ENCODE measurements around the gene FREY1. TPM values are rescaled to one million over a fixed set of nuclear protein-coding genes. Genes with fewer than 3 reads are reported as not detected.

FREY1 gene
- total and polyA plus RNA-seq, 2 donors (not counting 1 experiment from before 2014, with no cell fraction given) = 0.82 to 6.6 TPM

- TF ChIP-seq CTCF (IDR thresholded peaks at IDR 0.05) (no peak), EZH2 (IDR thresholded peaks at IDR 0.05; ENCODE audit: borderline replicate concordance, insufficient read depth, low read depth, low read length, poor library complexity, severe bottlenecking) (no peak)
- Histone ChIP-seq H3K36me3 (replicated peaks in 1 of 2; ENCODE audit: control extremely low read depth in 1 of 2, control insufficient read depth in 1 of 2, extremely low read depth in 1 of 2, insufficient read depth in 2 of 2, low read length in 1 of 2) (peaks cover 0 to 75% of the 10 kb centered on the region in 2 experiments), H2AFZ (ENCODE audit: insufficient read depth, low read depth, low read length, poor library complexity, severe bottlenecking) (no peak overlapping the region), H3K9me3 (ENCODE audit: control extremely low read depth in 1 of 3, control insufficient read depth in 2 of 3, insufficient read depth in 1 of 3, low read length in 2 of 3) (no peaks in the 10 kb centered on the region), H3K9ac (ENCODE audit: low read length) (no peak overlapping the region), H3K27me3 (replicated peaks in 1 of 4; ENCODE audit: control extremely low read depth in 1 of 4, control insufficient read depth in 3 of 4, insufficient read depth in 4 of 4, low read length in 3 of 4) (no peaks in the 10 kb centered on the region), H3K4me2 (replicated peaks; ENCODE audit: low read depth, low read length, poor library complexity, severe bottlenecking) (no peak overlapping the region), H4K20me1 (ENCODE audit: control insufficient read depth, insufficient read depth, low read length, poor library complexity, severe bottlenecking) (no peaks in the 10 kb centered on the region), H3K79me2 (ENCODE audit: control insufficient read depth, insufficient read depth, low read length) (no peaks in the 10 kb centered on the region), H3K4me3 (ENCODE audit: control extremely low read depth in 1 of 5, extremely low read depth in 1 of 5, insufficient read depth in 1 of 5, low read depth in 2 of 5, low read length in 4 of 5) (no peak overlapping the region), H3K27ac (ENCODE audit: low read length in 2 of 2) (no peak overlapping the region), H3K4me1 (ENCODE audit: control insufficient read depth in 2 of 2, insufficient read depth in 2 of 2, low read length in 2 of 2) (no peaks in the 10 kb centered on the region)
- Mint-ChIP-seq H3K27me3 (no peaks in the 10 kb centered on the region), H3K4me3 (no peak overlapping the region), H3K4me1 (no peaks in the 10 kb centered on the region), H3K9me3 (ENCODE audit: insufficient read depth) (no peaks in the 10 kb centered on the region), H3K27ac (no peak overlapping the region)
- 100% methylated on average over 4 of the region's 4 CpGs for WGBS (ENCODE audit: insufficient coverage)
- ChIA-PET POLR2A (no interaction called here), CTCF (interaction anchor here (1.5 to 6.5 kb wide), 4 partner anchors 10 to 137 kb away, joined by 3 to 87 read pairs (median 15); no protein-coding TSS in a partner anchor)
- ATAC-seq (ENCODE audit: low read depth) (no peak), DNase-seq (no peak)
- intact Hi-C loops (cut with micrococcal nuclease) = no loop called here
Observed at GRCh38 chr11:45870706-45871105, 36.4 kb downstream of the FREY1 start.

- DNase-seq (no peak), ATAC-seq (ENCODE audit: low read depth) (no peak)
- CTCF ChIA-PET = interaction anchor here (2.3 kb wide), 1 partner anchor 137 kb away, joined by 8 read pairs; no protein-coding TSS in a partner anchor
- Histone ChIP-seq H3K4me1 (ENCODE audit: control insufficient read depth in 2 of 2, insufficient read depth in 2 of 2, low read length in 2 of 2) (no peaks in the 10 kb centered on the region), H2AFZ (ENCODE audit: insufficient read depth, low read depth, low read length, poor library complexity, severe bottlenecking) (no peak overlapping the region), H3K4me2 (replicated peaks; ENCODE audit: low read depth, low read length, poor library complexity, severe bottlenecking) (no peak overlapping the region), H3K9me3 (ENCODE audit: control extremely low read depth in 1 of 3, control insufficient read depth in 2 of 3, insufficient read depth in 1 of 3, low read length in 2 of 3) (no peaks in the 10 kb centered on the region), H3K27ac (ENCODE audit: low read length in 2 of 2) (no peak overlapping the region), H3K27me3 (replicated peaks in 1 of 4; ENCODE audit: control extremely low read depth in 1 of 4, control insufficient read depth in 3 of 4, insufficient read depth in 4 of 4, low read length in 3 of 4) (no peaks in the 10 kb centered on the region), H3K36me3 (replicated peaks in 1 of 2; ENCODE audit: control extremely low read depth in 1 of 2, control insufficient read depth in 1 of 2, extremely low read depth in 1 of 2, insufficient read depth in 2 of 2, low read length in 1 of 2) (peaks cover 0 to 82% of the 10 kb centered on the region in 2 experiments), H3K79me2 (ENCODE audit: control insufficient read depth, insufficient read depth, low read length) (no peaks in the 10 kb centered on the region), H3K4me3 (ENCODE audit: control extremely low read depth in 1 of 5, extremely low read depth in 1 of 5, insufficient read depth in 1 of 5, low read depth in 2 of 5, low read length in 4 of 5) (no peak overlapping the region), H3K9ac (ENCODE audit: low read length) (no peak overlapping the region), H4K20me1 (ENCODE audit: control insufficient read depth, insufficient read depth, low read length, poor library complexity, severe bottlenecking) (no peaks in the 10 kb centered on the region)
- no peaks in the 10 kb centered on the region for H3K9me3 Mint-ChIP-seq (ENCODE audit: insufficient read depth)
- no peak overlapping the region for H3K27ac Mint-ChIP-seq
- TF ChIP-seq EZH2 (IDR thresholded peaks at IDR 0.05; ENCODE audit: borderline replicate concordance, insufficient read depth, low read depth, low read length, poor library complexity, severe bottlenecking) (no peak), CTCF (IDR thresholded peaks at IDR 0.05) (no peak)
- no peak overlapping the region for H3K4me3 Mint-ChIP-seq
- POLR2A ChIA-PET = no interaction called here
- intact Hi-C loops (cut with micrococcal nuclease) = no loop called here
- H3K27me3 Mint-ChIP-seq = no peaks in the 10 kb centered on the region
- 91% methylated on average over 12 of the region's 12 CpGs for WGBS (ENCODE audit: insufficient coverage)
- H3K4me1 Mint-ChIP-seq = no peaks in the 10 kb centered on the region
Observed at GRCh38 chr11:45869551-45869950, 37.5 kb downstream of the FREY1 start.

Data from B cell (primary cell).